Kidney tubule cell (primary cell): Measurements from ENCODE around the gene DAGLA.

Experiments used
- DNase-seq: peaks from one replicate; pipeline ENCODE4 v3.0.0-alpha.2; 2018; ENCODE audit warnings: low spot score

The DAGLA gene

GRCh38 chr11:61730240-61730994, 50.2 kb downstream of the DAGLA start:
- peak; percentile 91 for DNase-seq

GRCh38 chr11:61731211-61731951, 51.2 kb downstream of the DAGLA start:
- DNase-seq = no peak

GRCh38 chr11:61731952-61732675, 51.9 kb downstream of the DAGLA start:
- no peak for DNase-seq

- no peak for DNase-seq
These were observed 52.5 kb downstream of the DAGLA start for GRCh38 chr11:61732705-61733104.

GRCh38 chr11:61733120-61733978, 53.2 kb downstream of the DAGLA start:
- DNase-seq = peak; percentile 82

GRCh38 chr11:61734767-61735166, 54.6 kb downstream of the DAGLA start:
- no peak for DNase-seq

- no peak for DNase-seq
These were observed 55.2 kb downstream of the DAGLA start for GRCh38 chr11:61735391-61735790.

- peak; percentile 47 for DNase-seq
These were observed 56.1 kb downstream of the DAGLA start for GRCh38 chr11:61736310-61736709.

- no peak for DNase-seq
These were observed 56.9 kb downstream of the DAGLA start for GRCh38 chr11:61737131-61737530.

GRCh38 chr11:61737636-61738386, 57.6 kb downstream of the DAGLA start:
- no peak for DNase-seq

GRCh38 chr11:61738776-61739175, 58.6 kb downstream of the DAGLA start:
- no peak for DNase-seq

GRCh38 chr11:61739413-61739812, 59.2 kb downstream of the DAGLA start:
- DNase-seq = no peak

GRCh38 chr11:61739966-61740365, 59.8 kb downstream of the DAGLA start:
- no peak for DNase-seq

- DNase-seq = no peak
These were observed 62.2 kb downstream of the DAGLA start for GRCh38 chr11:61742391-61742790.

- no peak for DNase-seq
These were observed 63.4 kb downstream of the DAGLA start for GRCh38 chr11:61743486-61744095.

GRCh38 chr11:61744181-61744580, 64.0 kb downstream of the DAGLA start:
- no peak for DNase-seq

- DNase-seq = no peak
These were observed 64.5 kb downstream of the DAGLA start for GRCh38 chr11:61744609-61745156.

- DNase-seq = no peak
These were observed 65.7 kb downstream of the DAGLA start for GRCh38 chr11:61745781-61746441.

- DNase-seq = no peak
These were observed 66.4 kb downstream of the DAGLA start for GRCh38 chr11:61746442-61747191.
